H9 (cell line): ENCODE data around the gene ENO4. TPM values are rescaled to one million over a fixed set of nuclear protein-coding genes. Genes with fewer than 3 reads are reported as not detected.

Source experiments
- DNase-seq: peaks from one replicate; pipeline ENCODE4 v3.0.0-alpha.2; 2017
- H2AFZ ChIP-seq: one replicate; pipeline ENCODE4 v1.6.1; 2013; ENCODE audit warnings: mild to moderate bottlenecking, low read length, control low read depth, moderate library complexity
- H2AK5ac ChIP-seq: 2 replicates; pipeline ENCODE4 v1.6.1; 2013; ENCODE audit warnings: low read length, control low read depth, mixed read lengths; ENCODE audit not compliant: insufficient read length
- H2BK120ac ChIP-seq: one replicate; pipeline ENCODE4 v1.6.1; 2013; ENCODE audit warnings: low read depth, mild to moderate bottlenecking, low read length, control low read depth, inconsistent platforms; ENCODE audit not compliant: poor library complexity, severe bottlenecking
- H2BK12ac ChIP-seq: 2 replicates; pipeline ENCODE4 v1.6.1; 2013; ENCODE audit warnings: low read length, control low read depth, mixed read lengths, low read depth; ENCODE audit not compliant: insufficient read length
- H2BK15ac ChIP-seq: 2 replicates; pipeline ENCODE4 v1.6.1; 2013; ENCODE audit warnings: low read depth, low read length, control low read depth
- H2BK20ac ChIP-seq: one replicate; pipeline ENCODE4 v1.6.1; 2013; ENCODE audit warnings: low read depth, mild to moderate bottlenecking, low read length, control low read depth, inconsistent platforms; ENCODE audit not compliant: poor library complexity, severe bottlenecking
- H2BK5ac ChIP-seq: 2 replicates; pipeline ENCODE4 v1.6.1; 2013; ENCODE audit warnings: low read length, control low read depth, mixed read lengths; ENCODE audit not compliant: insufficient read length
- H3K14ac ChIP-seq: 2 replicates; pipeline ENCODE4 v1.6.1; 2013; ENCODE audit warnings: low read length, control low read depth; ENCODE audit not compliant: insufficient read depth
- H3K18ac ChIP-seq: 2 replicates; pipeline ENCODE4 v1.6.1; 2013; ENCODE audit warnings: low read depth, mild to moderate bottlenecking, mixed read lengths, low read length, control low read depth; ENCODE audit not compliant: insufficient read length
- H3K23ac ChIP-seq: 2 replicates; pipeline ENCODE4 v1.6.1; 2013; ENCODE audit warnings: low read length, control low read depth, mixed read lengths, low read depth; ENCODE audit not compliant: insufficient read length
- H3K23me2 ChIP-seq: 2 replicates; pipeline ENCODE4 v1.6.1; 2013; ENCODE audit warnings: low read depth, mild to moderate bottlenecking, mixed read lengths, low read length, control low read depth; ENCODE audit not compliant: insufficient read length, poor library complexity, severe bottlenecking
- H3K27ac ChIP-seq: 2 replicates; pipeline ENCODE4 v1.5.1; 2013; ENCODE audit warnings: low read length, control low read depth, mixed read lengths, low read depth; ENCODE audit not compliant: insufficient read length
- H3K27me3 ChIP-seq: 2 replicates; pipeline ENCODE4 v1.6.1; 2013; ENCODE audit warnings: low read length, control low read depth, inconsistent platforms; ENCODE audit not compliant: insufficient read depth
- H3K4ac ChIP-seq: 2 replicates; pipeline ENCODE4 v1.6.1; 2013; ENCODE audit warnings: low read depth, mild to moderate bottlenecking, control low read depth, inconsistent platforms, low read length, moderate library complexity
- H3K4me1 ChIP-seq: 2 replicates; pipeline ENCODE4 v1.6.1; 2013; ENCODE audit warnings: low read length, control low read depth, inconsistent platforms; ENCODE audit not compliant: insufficient read depth
- H3K4me2 ChIP-seq: 2 replicates; pipeline ENCODE4 v1.6.1; 2013; ENCODE audit warnings: low read length, control low read depth, mixed read lengths; ENCODE audit not compliant: insufficient read length, insufficient read depth
- H3K56ac ChIP-seq: 2 replicates; pipeline ENCODE4 v1.6.1; 2013; ENCODE audit warnings: low read depth, mild to moderate bottlenecking, mixed read lengths, low read length, control low read depth; ENCODE audit not compliant: insufficient read length
- H3K79me1 ChIP-seq: 2 replicates; pipeline ENCODE4 v1.6.1; 2013; ENCODE audit warnings: low read depth, mild to moderate bottlenecking, moderate library complexity, low read length, control low read depth, inconsistent platforms; ENCODE audit not compliant: insufficient read depth, poor library complexity, severe bottlenecking
- H3K79me2 ChIP-seq: 2 replicates; pipeline ENCODE4 v1.6.1; 2013; ENCODE audit warnings: low read length, control low read depth, inconsistent platforms; ENCODE audit not compliant: insufficient read depth
- H3K9ac ChIP-seq: 2 replicates; pipeline ENCODE4 v1.6.1; 2013; ENCODE audit warnings: low read length, control low read depth, mixed read lengths; ENCODE audit not compliant: insufficient read length; ENCODE audit errors: extremely low read depth
- H3K9me3 ChIP-seq: one replicate; pipeline ENCODE4 v1.6.1; 2013; ENCODE audit warnings: low read depth, low read length, inconsistent platforms; ENCODE audit not compliant: control insufficient read depth
- H3T11ph ChIP-seq: one replicate; pipeline ENCODE4 v1.6.1; 2013; ENCODE audit warnings: mild to moderate bottlenecking, low read length, control low read depth, inconsistent platforms
- H4K20me1 ChIP-seq: one replicate; pipeline ENCODE4 v1.6.1; 2013; ENCODE audit not compliant: control insufficient read depth, insufficient read length, insufficient read depth
- H4K5ac ChIP-seq: 2 replicates; pipeline ENCODE4 v1.6.1; 2013; ENCODE audit warnings: low read depth, mild to moderate bottlenecking, mixed read lengths, low read length, control low read depth; ENCODE audit not compliant: insufficient read length
- H4K8ac ChIP-seq: replicated peaks from 2 replicates; pipeline ENCODE4 v1.6.1; 2013; ENCODE audit warnings: low read length, control low read depth, mixed read lengths, low read depth; ENCODE audit not compliant: insufficient read length
- H4K91ac ChIP-seq: 2 replicates; pipeline ENCODE4 v1.6.1; 2013; ENCODE audit warnings: low read depth, mild to moderate bottlenecking, moderate library complexity, mixed read lengths, low read length, control low read depth; ENCODE audit not compliant: insufficient read length
- H3K27ac Mint-ChIP-seq, 3 experiments: 2 replicates in 2 of 3; 3 replicates in 1 of 3; pipeline ENCODE4 v1.8.0; 2020 to 2021; ENCODE audit warnings: mixed read lengths in 3 of 3, mild to moderate bottlenecking in 1 of 3, moderate library complexity in 1 of 3
- H3K27me3 Mint-ChIP-seq: 2 replicates; pipeline ENCODE4 v1.8.0; 2021; ENCODE audit warnings: low read depth, mild to moderate bottlenecking, moderate library complexity, mixed read lengths
- H3K36me3 Mint-ChIP-seq, 3 experiments: 2 replicates in 2 of 3; 3 replicates in 1 of 3; pipeline ENCODE4 v1.8.0; 2020 to 2021; ENCODE audit warnings: low read depth in 3 of 3, mixed read lengths in 3 of 3; ENCODE audit not compliant: insufficient read depth in 1 of 3
- H3K4me1 Mint-ChIP-seq, 2 experiments: 2 replicates each; pipeline ENCODE4 v1.8.0; 2020; ENCODE audit warnings: mixed read lengths in 2 of 2
- H3K4me3 Mint-ChIP-seq, 2 experiments: 2 replicates in 1 of 2; 3 replicates in 1 of 2; pipeline ENCODE4 v1.8.0; 2020 to 2021; ENCODE audit warnings: mild to moderate bottlenecking in 2 of 2, mixed read lengths in 2 of 2, moderate library complexity in 1 of 2
- H3K9me3 Mint-ChIP-seq, 2 experiments: 2 replicates in 1 of 2; 3 replicates in 1 of 2; pipeline ENCODE4 v1.8.0; 2020; ENCODE audit warnings: mild to moderate bottlenecking in 2 of 2, mixed read lengths in 2 of 2, moderate library complexity in 1 of 2
- CTCF ChIP-seq: fragments of 200-600 bp; sonication (generic); conservative IDR thresholded peaks from 3 replicates; pipeline ENCODE4 v1.8.0; 2021; ENCODE audit warnings: antibody characterized with exemption, mild to moderate bottlenecking
- whole genome bisulfite sequencing: extraction: QIAGEN DNeasy Blood & Tissue Kit; methylation state at CpG from one replicate; pipeline ENCODE4 v1.1.7; 2013; ENCODE audit warnings: missing lambda C conversion rate, low lambda C conversion rate, mixed read lengths; ENCODE audit not compliant: insufficient read length; ENCODE audit errors: extremely low coverage; 5-methylcytosine and 5-hydroxymethylcytosine counted together
- total RNA-seq: library from RNA; stranded (reverse); gene quantifications from 2 replicates; pipeline ENCODE4 v1.2.1, GENCODE V29; 2021

Gene ENO4
- total RNA-seq, 1 experiment from 2014 or later: 0.26 TPM

GRCh38 chr10:116829711-116830110, 19.6 kb upstream of the ENO4 start:
- no peak overlapping the region for H3K4me3 Mint-ChIP-seq
- H3K9me3 Mint-ChIP-seq: no peaks in the 10 kb centered on the region
- Histone ChIP-seq H3K27ac (no peak overlapping the region), H2BK12ac (no peak overlapping the region), H3K79me1 (no peaks in the 10 kb centered on the region), H3T11ph (no peak overlapping the region), H3K79me2 (no peaks in the 10 kb centered on the region), H3K23ac (no peak overlapping the region), H3K9ac (no peak overlapping the region), H3K4me1 (peaks cover 7% of the 10 kb centered on the region; the same call in 1 of the 2 replicates), H2AFZ (no peak overlapping the region), H3K27me3 (no peaks in the 10 kb centered on the region), H2BK120ac (no peak overlapping the region), H4K5ac (no peak overlapping the region), H3K14ac (no peak overlapping the region), H4K20me1 (no peaks in the 10 kb centered on the region), H2BK15ac (no peak overlapping the region), H4K91ac (no peak overlapping the region), H3K4ac (no peak overlapping the region), H2BK20ac (no peak overlapping the region), H4K8ac (no peak overlapping the region), H3K18ac (no peak overlapping the region), H3K23me2 (no peaks in the 10 kb centered on the region), H2BK5ac (no peak overlapping the region), H3K9me3 (no peaks in the 10 kb centered on the region), H3K56ac (no peak overlapping the region), H2AK5ac (no peak overlapping the region), H3K4me2 (no peak overlapping the region)
- DNase-seq: no peak
- H3K27me3 Mint-ChIP-seq: peaks cover 11% of the 10 kb centered on the region
- no peak for TF ChIP-seq CTCF
- H3K27ac Mint-ChIP-seq: no peak overlapping the region
- H3K36me3 Mint-ChIP-seq: peaks cover 0 to 9% (median 0%) of the 10 kb centered on the region in 3 experiments; a peak in 2 of 7 replicates
- H3K4me1 Mint-ChIP-seq: peaks cover 38 to 41% of the 10 kb centered on the region in 2 experiments
- no CpG with 5 or more reads among the region's 9 CpGs for WGBS
